Measurements from ENCODE around the gene TRIM33. TPM values are rescaled to one million over a fixed set of nuclear protein-coding genes. Genes with fewer than 3 reads are reported as not detected.
"Not testable (repeated sequence)": the region's sequence is repeated elsewhere in the genome, so short reads cannot be mapped to it uniquely, and the experiment has no call there.

TRIM33 gene
- polyA plus RNA-seq, 4 donors = 40.4 to 66.2 (median 54.8) TPM

DNA sequence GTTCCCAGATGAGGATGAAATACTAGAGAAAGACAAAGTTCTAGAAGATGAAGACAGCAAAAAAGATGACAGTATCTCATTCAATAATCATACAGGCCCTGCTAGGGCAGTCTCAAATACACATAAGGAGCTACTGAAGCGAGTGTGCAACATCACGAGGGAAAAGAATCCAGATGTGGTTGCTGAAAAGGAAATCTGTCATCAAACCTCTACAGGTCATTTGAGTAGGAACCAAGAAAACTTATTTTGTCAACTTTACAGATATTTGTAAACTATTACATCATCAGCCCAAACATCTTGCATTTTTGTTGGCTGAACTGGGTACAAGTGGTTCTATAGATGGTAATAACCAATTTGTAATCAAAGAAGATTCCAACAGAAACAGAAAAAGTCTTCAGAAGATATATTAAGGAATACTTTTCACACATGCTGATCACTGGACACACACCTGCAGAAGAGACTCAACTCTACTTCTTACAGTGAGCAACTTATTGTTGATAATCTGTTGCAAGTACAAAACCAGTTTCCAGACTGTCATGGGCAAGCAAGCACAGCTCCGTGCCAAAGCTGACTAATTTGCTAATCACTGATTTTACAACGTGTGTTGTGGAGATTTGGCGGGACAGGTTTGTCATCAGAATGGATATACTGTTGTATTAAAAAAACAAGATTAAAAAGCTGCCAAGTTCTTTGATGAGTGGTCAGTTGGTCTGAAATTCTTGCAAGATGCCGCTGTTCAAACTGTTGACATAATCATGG, 42.1 kb downstream of the TRIM33 start:
- no peak for DNase-seq (ENCODE audit: low read depth in 4 of 4, low spot score in 3 of 4)

DNA sequence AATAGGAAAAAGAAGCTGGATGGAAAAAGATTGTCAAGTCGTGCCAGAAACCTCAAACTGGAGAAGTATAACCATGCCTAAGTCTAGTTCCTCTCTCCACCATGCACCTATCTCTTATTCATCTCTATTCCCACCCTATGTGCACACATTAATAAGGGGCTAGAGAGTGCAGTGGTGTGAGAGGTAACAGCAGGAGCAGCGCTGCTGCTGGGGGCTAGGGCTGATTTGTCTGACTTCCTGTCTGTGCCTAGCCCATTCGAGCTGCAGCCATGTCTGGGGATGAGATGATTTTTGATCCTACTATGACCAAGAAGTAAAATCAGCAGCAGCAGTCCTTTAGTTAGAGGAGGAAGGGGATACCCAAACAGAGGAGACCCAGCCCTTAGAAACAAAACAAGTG, 43.0 kb downstream of the TRIM33 start:
- no peak for DNase-seq (ENCODE audit: low read depth in 4 of 4, low spot score in 3 of 4)

DNA sequence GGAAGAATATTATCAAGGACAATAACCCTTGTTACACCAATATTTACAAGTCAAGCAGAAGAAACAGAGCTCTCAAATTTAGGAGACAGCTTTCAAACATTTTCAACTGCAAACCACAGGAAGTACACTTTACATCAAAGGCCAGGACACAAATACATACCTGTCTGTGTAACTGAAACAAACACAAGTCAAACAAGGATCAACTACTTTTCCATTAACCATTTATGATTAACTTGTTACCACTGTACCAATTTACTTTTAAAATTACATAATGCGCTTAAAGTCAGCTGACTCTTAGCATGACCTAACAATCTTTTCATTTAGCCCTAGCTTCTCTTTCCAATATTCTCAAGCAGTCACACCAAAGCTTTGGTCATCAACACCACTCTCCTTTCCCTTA, 43.5 kb downstream of the TRIM33 start:
- no peak for DNase-seq (ENCODE audit: low read depth in 4 of 4, low spot score in 3 of 4)

DNA sequence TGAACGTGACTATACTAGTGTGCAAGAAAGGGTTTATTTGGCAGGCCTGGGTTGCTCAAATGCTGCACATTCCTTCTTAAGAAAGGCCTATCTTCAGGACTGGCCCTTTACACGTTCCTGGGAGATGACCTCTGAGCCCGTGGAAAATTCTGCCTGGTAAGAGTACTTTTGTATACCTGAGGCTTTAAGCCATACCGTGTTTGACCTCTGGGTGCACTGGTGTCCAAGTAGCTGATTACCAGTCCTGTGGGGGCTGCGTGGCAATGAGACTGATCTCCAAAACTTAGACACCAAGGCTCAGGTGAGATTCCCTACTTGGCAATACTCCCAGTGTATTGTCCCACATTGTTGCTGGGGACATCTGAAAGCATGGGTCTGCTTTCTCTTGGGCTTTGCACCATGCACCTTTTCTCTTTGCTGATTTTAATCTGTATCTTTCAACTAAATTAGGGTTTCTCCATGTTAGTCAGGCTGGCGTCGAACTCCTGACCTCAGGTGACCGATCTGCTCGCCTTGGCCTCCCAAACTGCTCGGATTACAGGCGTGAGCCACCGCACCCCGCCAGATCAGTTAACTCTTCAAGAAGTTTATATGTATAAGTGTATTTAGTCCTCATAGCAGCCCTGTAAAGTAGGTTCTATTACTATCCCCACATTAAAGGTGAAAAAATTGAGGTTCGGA, 44.5 kb downstream of the TRIM33 start:
- DNase-seq (ENCODE audit: low read depth in 4 of 4, low spot score in 3 of 4) = no peak

DNA sequence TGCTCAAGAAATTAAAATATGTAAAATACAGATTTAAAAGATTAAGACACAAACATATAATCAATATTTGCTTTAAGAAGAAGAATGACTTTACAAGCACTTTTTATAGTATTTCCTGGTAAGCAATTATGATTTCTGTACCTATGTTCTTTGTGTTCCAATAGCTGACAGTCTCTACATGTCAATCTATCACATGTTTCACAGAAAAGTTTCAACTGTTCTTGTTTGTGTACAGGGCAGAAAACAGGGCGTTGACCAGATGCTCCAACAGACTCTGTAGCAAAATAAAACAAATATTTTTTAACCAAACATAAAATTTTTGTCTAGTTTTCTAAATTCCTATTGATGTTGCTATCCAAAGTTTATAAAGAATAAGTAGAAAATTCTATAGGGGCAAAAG, 48.0 kb downstream of the TRIM33 start:
- no peak for DNase-seq (ENCODE audit: low read depth in 4 of 4, low spot score in 3 of 4)

DNA sequence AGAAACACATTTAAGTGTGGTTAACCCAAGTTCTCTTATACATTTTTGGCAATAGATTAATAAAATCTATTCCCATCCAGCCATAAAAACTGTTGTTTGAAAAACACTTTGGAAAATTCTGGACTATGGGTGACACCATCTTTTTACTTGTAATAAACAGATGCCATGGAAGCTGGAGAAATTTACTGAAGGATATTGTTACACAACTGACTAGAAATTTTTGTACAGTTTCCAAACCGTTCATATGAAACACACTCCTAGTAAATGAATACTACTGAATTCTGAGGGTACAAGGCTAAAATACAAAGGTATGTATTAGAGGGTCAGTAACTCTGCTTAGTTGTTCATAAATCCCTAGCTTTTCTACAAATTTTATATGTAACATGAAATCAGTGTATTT, 48.7 kb downstream of the TRIM33 start:
- no peak for DNase-seq (ENCODE audit: low read depth in 4 of 4, low spot score in 3 of 4)

DNA sequence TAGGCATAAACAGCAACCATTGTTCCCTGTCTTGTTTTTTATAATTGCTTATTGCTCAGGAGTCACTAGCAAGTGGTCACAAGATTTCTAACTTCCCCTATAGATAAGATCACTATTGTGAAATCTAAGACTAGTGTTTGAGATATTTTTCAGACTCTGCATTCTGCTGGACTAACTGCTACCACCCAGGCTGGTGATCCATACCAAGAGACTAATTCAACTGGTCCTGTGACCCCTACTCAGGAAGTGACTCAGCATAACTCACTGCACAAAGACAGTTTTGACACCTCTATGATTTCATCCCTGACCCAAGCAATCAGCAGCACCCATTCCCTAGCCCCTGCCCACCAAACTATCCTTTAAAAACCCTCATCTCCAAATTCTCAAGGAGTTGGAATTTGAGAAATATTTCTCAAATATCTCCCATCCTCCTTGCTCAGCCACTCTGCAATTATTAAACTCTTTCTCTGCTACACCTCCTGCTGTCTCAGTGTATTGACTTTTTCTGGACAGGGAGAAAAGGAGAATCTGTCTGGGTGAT, 52.7 kb downstream of the TRIM33 start:
- no peak for DNase-seq (ENCODE audit: low read depth in 4 of 4, low spot score in 3 of 4)

DNA sequence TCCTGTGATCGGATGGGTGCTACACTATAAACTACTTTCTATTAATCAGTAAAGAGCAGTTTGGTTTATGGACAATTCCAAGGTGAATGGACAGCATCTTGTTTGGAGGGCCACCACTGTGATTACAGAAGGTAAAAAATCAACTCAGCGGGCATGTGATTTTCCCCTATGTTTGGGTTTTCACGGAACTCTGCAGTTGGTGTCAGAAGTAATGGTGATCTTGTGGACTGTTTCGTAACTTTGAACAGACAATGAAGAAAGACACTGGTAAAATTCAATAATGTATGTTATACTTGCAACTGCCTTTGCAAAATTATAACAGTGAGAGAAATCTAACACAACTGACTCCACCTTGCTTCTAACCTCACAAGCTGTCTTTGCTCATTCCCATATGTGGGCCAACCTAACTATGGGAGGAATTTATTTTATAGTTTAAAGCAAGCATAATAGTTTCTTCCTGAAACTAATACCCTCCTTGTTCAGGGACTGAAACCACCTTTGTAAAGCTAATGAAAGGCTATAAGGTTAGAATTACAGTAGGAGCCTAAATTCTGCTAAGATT, 53.2 kb downstream of the TRIM33 start:
- DNase-seq (ENCODE audit: low read depth in 4 of 4, low spot score in 3 of 4) = no peak

DNA sequence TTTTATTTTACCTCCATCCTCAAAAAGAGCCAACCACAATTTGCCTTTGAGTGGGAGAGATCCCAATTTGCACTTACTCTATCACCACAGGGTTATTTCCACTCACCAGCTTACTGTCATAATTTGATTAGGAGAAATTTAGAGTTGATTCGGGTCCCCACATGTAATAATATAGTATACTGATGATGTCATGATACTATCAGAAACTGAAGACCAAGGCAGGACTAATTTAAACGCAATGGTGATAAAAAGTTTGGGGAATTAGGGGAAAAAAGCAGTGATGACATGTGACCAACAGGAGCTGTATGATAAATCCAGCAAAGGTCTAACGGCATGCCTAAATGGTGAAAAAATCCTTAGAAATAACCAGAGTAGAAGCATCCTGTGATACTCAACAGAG, 54.4 kb downstream of the TRIM33 start:
- DNase-seq (ENCODE audit: low read depth in 4 of 4, low spot score in 3 of 4) = no peak

DNA sequence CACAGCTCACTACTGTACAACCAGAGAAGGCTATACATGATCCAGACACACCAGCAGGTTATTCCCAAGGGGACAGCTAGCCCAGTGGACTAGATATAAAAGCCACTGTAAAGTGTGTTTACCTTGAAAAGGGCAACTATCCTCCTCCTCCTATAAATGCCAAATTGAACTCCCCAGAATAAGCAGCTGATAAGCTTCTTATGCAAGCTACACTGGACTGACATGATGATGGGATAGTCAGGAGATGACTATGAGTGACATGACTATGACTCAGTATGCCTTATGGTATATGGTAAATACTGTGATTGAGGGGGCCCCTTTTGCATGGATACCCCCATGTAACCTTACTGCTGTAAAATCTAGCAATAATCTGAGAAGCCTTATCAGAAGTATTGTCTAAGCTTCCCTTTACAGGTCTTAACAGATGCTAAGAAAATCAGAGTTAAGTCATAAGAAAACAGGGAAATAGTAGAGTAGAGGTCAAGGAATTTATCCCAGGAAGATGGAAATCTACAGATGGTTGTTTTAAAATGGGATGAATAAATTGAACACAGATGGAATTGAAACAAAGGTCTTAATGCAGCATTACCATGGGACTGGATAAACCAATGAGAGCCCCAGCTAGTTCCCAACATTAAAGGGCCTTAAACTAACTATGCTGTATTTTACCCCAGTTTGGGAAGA, 55.8 kb downstream of the TRIM33 start:
- no peak for DNase-seq (ENCODE audit: low read depth in 4 of 4, low spot score in 3 of 4)

DNA sequence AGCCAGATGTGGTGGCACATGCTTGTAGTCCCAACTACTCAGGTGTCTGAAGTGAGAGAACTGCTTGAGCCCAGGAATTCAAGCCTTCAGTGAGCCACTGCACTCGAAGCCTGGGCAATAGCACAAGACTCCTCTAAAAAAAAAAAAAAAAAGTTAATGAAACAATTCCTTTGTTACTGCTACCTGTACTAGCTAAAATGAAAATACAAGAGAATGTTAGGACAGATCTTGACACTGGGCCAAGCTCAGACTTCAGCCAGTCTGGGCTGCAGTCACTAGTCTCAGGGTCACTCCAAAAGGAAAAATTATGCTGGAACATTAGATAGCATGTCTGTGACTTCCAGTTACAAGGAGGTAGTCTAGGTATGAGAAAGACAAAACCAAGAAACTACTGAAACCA, 56.5 kb downstream of the TRIM33 start:
- no peak for DNase-seq (ENCODE audit: low read depth in 4 of 4, low spot score in 3 of 4)

DNA sequence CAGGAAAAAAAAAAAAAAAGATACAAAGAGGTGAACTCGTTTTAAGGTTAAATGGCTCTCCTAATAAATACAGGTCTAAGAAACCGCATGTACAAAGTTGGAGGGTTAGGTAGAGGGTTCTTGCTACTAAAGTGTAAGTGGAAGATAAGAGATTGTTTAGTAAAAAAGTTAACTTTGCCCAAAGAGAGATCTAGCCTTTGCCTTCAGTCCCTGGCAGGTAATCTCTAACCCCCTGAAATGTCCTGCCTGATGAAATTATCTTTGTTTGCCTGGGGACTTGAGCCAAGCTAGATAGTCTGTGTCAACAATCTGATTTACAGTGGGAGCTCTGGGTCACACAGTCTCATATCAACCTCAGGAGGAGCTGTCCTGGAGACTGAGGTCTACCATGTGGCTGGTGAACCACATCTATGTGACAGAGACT, 57.6 kb downstream of the TRIM33 start:
- DNase-seq (ENCODE audit: low read depth in 4 of 4, low spot score in 3 of 4) = no peak

DNA sequence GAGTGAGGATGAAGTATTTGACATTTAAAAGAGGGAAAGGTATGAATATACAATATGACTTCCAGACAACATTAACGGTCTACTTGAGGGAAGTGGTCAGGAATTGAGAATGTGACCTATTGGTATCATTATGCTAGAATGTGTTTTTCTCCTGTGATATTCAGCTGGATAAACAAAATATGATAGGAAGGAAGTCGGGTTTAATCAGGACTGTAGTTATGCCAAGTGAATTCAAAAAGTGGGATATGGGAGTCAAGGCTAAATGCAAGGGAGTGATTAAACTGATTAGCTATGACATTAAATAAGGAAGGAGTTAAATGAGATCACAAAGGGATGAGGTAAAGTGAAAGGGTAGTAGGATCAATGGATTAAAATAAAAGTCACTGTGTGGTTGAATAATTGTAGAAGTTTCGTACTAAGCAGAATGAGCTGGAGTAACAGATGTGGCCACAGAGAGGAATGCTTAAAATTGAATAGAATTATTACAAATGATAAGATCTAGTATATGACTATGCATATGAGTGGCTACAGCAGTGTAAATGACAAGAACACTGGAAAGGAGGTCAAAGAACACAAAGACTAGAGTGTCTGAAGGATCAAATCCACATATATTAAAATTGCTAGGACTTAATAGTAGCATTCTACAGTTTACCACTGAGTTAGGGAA, 62.5 kb downstream of the TRIM33 start:
- DNase-seq (ENCODE audit: low read depth in 4 of 4, low spot score in 3 of 4) = no peak

DNA sequence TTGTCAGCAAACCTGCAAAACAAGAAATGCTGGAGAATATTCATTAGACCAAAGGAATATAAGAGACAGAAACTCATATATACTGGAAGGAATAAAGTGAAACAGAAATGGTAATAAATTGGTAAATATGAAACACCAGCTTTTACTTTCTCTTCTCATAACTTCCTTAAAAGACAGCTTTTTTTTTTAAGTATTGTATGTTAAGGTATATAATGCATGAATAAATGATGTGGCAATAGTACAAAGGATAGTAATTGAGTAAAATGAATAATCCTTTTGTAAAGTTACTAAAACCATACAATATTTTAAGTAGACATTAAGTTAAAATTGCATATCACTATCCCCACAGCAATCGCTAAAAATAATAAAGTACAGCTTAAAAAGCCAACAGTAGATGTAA, 64.8 kb downstream of the TRIM33 start:
- no peak for DNase-seq (ENCODE audit: low read depth in 4 of 4, low spot score in 3 of 4)

DNA sequence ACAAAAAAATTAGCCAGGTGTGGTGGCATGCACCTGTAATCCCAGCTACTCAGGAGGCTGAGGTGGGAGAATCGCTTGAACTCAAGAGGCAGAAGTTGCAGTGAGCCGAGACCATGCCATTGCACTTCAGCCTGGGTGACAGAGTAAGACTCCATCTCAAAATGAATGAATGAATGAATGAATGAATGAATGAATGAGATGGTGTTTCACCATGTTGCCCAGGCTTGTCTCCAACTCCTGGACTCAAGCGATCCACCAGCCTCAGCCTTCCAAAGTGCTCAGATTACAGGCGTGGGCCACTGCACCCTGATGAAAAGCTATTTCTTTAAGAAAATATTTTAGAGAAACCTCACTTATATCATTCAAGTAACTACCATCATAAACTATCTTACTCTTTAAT, 67.8 kb downstream of the TRIM33 start:
- not testable (repeated sequence) for DNase-seq (ENCODE audit: low read depth in 4 of 4, low spot score in 3 of 4)

DNA sequence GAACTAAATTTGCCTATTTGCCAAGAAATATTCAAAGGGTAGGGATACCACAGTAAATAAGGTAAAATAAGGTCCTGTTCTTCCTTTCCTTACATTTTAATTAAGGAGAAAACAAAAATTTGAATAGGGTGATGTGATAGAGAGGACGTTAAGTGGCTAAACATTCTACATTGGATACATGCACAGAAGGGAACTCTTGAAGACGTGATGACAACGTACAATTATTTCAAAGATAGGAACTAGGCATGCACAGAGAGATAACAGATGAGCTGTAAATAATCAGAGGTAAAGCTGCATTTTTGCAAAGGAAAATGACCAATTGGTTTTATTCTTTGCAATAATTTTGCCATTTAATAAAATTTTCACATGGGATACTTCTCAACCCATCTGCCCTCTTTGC, 69.7 kb downstream of the TRIM33 start:
- DNase-seq (ENCODE audit: low read depth in 4 of 4, low spot score in 3 of 4) = no peak

DNA sequence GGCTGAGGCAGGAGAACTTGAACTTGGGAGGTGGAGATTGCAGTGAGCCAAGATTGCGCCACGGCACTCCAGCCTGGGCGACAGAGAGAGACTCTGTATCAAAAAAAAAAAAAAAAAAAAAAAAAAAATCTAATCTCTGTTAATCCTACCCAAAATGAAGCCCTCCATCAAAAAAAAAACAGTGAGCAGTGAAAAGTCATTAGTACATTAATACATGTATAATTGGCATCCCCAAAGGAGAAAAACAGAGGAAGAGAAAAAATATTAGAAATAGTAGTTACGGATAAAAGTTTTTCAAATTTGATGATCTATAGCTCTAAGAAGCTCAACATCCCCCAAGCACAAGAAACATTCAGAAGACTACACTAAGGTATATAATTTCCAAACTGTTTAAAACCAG, 71.6 kb downstream of the TRIM33 start:
- DNase-seq (ENCODE audit: low read depth in 4 of 4, low spot score in 3 of 4) = no peak

DNA sequence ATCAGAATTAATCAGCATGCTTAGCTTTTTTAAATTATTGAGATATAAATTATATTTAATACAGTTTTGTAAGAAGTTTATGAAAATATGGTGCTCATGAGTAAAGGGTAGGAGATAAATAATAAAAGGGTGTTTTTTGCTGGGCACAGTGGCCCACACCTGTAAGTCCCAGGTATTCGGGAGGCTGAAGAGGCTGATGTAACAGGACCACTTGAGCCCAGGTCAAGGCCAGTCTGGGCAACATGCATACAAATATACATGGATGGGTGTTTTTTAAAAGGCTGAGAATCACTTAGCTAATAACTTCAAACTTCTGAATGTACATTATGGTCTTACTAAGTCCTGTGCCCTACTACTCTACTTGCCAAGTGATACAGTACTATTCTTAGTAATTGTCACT, 73.2 kb downstream of the TRIM33 start:
- DNase-seq (ENCODE audit: low read depth in 4 of 4, low spot score in 3 of 4) = no peak

DNA sequence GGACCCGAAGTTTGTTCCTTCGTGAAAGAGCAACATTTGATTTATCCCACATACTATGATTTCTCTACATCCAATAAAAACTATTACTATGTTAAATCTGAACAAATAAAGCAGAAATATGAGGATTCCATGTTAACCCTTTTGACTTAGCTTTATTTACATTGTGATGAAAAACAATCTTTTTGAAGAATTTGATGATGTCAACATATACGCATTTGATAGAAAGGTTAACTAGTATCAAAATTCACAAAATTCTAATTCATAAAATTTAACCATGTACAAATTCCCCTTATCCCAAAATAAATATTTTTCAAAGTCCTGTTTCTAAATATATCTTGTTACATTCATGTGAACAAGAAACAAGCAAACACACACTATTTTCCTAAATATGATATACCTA, 74.2 kb downstream of the TRIM33 start:
- DNase-seq (ENCODE audit: low read depth in 4 of 4, low spot score in 3 of 4) = no peak

DNA sequence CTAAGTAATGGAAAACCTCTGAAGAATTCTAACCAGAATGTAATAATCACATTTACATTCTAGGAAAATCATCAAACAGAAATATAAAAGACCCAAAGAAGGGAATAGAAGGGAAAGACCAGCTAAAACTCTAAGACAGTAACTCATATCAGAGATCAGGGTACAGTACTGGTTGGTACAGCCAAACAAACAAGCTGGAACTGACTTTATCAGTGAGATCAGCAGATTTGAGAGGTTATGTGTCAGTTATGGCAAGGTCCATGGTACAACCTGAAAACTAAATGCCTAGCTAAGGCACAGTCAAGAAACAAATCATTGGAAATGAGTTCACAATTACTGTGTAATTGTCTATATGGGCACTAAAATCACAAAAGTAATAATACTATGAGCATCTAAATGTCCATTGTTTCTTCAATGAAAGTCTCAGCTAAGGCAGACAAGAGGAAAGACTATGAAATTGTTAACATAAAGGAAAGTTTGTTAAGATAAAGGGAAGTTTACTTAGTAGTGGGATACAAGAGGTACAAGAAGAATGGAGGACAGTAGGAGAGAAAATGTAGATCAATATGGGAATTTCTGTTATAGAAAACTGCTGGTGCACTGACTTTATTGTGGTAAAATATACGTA, 75.8 kb downstream of the TRIM33 start:
- no peak for DNase-seq (ENCODE audit: low read depth in 4 of 4, low spot score in 3 of 4)
